ENCODE data around the gene TMEM179.

Gene TMEM179

GRCh38 chr14:104550340-104550860 lies 54.2 kb downstream of the TMEM179 start:
- Histone ChIP-seq H3K36me3 (ENCODE audit: control insufficient read depth, insufficient read depth, low read length, severe bottlenecking) (no peaks in the 10 kb centered on the region), H3K9me3 (ENCODE audit: control insufficient read depth, low read length) (peaks cover 6% of the 10 kb centered on the region), H3K9ac (ENCODE audit: low read length) (no peak overlapping the region), H3K27me3 (replicated peaks; ENCODE audit: control insufficient read depth, insufficient read depth, low read length) (peaks cover 48% of the 10 kb centered on the region), H3K4me1 (ENCODE audit: control insufficient read depth, insufficient read depth, low read length) (no peaks in the 10 kb centered on the region), H3K4me3 (ENCODE audit: low read length) (no peak overlapping the region)
- no peak for DNase-seq (ENCODE audit: low read depth)

DNA sequence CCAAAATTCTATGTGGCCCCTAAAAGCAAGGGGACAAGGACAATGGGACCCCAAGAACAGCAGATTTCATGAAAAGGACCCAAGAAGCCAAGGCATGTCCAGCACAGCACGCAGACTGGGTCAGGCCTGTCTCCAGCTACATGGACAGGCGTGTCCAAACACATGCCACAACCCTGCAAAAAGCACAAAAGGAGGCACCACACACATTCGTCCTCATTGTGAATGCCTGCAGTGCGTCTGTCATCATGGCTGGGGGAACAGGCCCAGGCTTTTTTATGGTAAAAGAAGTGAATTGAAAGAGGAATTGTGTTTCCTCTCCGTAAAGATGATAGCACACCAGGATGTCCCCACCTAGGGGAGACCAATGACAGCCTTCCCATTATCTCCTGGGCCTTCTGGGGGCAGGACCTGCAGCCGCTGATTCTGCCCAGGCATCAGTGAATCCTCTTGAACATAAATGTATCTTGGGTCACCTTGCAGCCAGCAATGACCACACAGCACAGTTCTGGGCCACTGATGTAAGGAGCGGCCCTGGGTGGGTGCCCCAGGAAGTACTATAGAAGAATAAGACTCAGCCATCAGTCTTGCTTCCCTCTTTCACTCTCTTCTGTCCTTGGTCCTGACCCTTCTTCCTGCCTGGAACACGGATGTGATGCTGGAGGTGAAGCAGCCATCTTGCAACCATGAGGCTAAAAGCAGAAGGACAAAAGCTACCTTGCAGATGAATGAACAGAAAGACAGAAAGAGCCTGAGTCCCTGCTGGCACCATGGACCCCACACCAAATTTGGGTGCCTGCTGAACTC lies 54.8 kb downstream of the TMEM179 start:
- Histone ChIP-seq H3K9ac (ENCODE audit: low read length) (no peak overlapping the region), H3K9me3 (ENCODE audit: control insufficient read depth, low read length) (peaks cover 6% of the 10 kb centered on the region), H3K27me3 (replicated peaks; ENCODE audit: control insufficient read depth, insufficient read depth, low read length) (peaks cover 50% of the 10 kb centered on the region), H3K4me1 (ENCODE audit: control insufficient read depth, insufficient read depth, low read length) (no peaks in the 10 kb centered on the region), H3K4me3 (ENCODE audit: low read length) (no peak overlapping the region), H3K36me3 (ENCODE audit: control insufficient read depth, insufficient read depth, low read length, severe bottlenecking) (no peaks in the 10 kb centered on the region)
- no peak for DNase-seq (ENCODE audit: low read depth)

- peaks cover 56% of the 10 kb centered on the region for H3K27me3 ChIP-seq (replicated peaks; ENCODE audit: control insufficient read depth, insufficient read depth, low read length)
- no peaks in the 10 kb centered on the region for H3K36me3 ChIP-seq (ENCODE audit: control insufficient read depth, insufficient read depth, low read length, severe bottlenecking)
- H3K4me3 ChIP-seq (ENCODE audit: low read length) = no peak overlapping the region
- H3K9me3 ChIP-seq (ENCODE audit: control insufficient read depth, low read length) = peaks cover 6% of the 10 kb centered on the region
- DNase-seq (ENCODE audit: low read depth) = no peak
- no peak overlapping the region for H3K9ac ChIP-seq (ENCODE audit: low read length)
- no peaks in the 10 kb centered on the region for H3K4me1 ChIP-seq (ENCODE audit: control insufficient read depth, insufficient read depth, low read length)
These were observed 55.6 kb downstream of the TMEM179 start for GRCh38 chr14:104548802-104549535.

GRCh38 chr14:104547998-104548700 lies 56.4 kb downstream of the TMEM179 start:
- no peak for DNase-seq (ENCODE audit: low read depth)
- no peaks in the 10 kb centered on the region for H3K36me3 ChIP-seq (ENCODE audit: control insufficient read depth, insufficient read depth, low read length, severe bottlenecking)
- peaks cover 6% of the 10 kb centered on the region for H3K9me3 ChIP-seq (ENCODE audit: control insufficient read depth, low read length)
- H3K27me3 ChIP-seq (replicated peaks; ENCODE audit: control insufficient read depth, insufficient read depth, low read length) = peaks cover 54% of the 10 kb centered on the region
- H3K4me3 ChIP-seq (ENCODE audit: low read length) = no peak overlapping the region
- H3K4me1 ChIP-seq (ENCODE audit: control insufficient read depth, insufficient read depth, low read length) = no peaks in the 10 kb centered on the region
- H3K9ac ChIP-seq (ENCODE audit: low read length) = no peak overlapping the region

GRCh38 chr14:104547310-104547997 lies 57.1 kb downstream of the TMEM179 start:
- Histone ChIP-seq H3K9ac (ENCODE audit: low read length) (no peak overlapping the region), H3K36me3 (ENCODE audit: control insufficient read depth, insufficient read depth, low read length, severe bottlenecking) (no peaks in the 10 kb centered on the region), H3K27me3 (replicated peaks; ENCODE audit: control insufficient read depth, insufficient read depth, low read length) (peaks cover 52% of the 10 kb centered on the region), H3K9me3 (ENCODE audit: control insufficient read depth, low read length) (peaks cover 6% of the 10 kb centered on the region), H3K4me1 (ENCODE audit: control insufficient read depth, insufficient read depth, low read length) (no peaks in the 10 kb centered on the region), H3K4me3 (ENCODE audit: low read length) (no peak overlapping the region)
- no peak for DNase-seq (ENCODE audit: low read depth)

DNA sequence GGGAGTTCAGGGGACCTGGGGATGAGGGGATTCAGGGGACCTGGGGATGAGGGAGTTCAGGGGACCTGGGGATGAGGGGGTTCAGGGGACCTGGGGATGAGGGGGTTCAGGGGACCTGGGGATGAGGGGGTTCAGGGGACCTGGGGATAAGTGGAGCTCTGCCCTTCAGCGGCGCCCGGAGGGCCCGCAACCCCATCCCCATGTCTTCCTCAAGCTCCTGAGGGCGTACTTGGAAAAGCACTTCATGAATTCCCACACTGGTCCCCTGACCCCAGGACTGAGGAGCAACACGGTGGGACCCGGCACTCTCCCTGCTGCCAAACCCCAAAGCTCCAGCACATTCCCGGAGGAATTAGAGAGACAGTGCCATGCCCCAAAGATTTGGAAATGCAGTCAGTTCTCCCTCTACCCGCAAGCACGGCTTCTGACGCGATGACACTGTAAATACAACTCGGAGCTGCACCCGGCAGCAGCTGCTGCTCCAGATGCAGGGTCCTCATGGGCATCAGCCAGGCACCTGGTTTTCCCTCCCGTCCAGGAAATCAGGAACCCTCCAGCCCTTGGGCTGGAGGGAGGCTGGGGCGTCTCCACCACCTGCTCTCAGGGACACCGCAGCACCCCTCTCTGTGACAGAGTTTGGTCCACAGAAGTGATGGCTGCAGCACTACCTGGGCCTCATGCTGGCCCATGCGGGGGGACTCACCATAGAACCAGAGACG lies 57.8 kb downstream of the TMEM179 start:
- no peak for DNase-seq (ENCODE audit: low read depth)
- no peaks in the 10 kb centered on the region for H3K4me1 ChIP-seq (ENCODE audit: control insufficient read depth, insufficient read depth, low read length)
- peaks cover 6% of the 10 kb centered on the region for H3K9me3 ChIP-seq (ENCODE audit: control insufficient read depth, low read length)
- no peak overlapping the region for H3K4me3 ChIP-seq (ENCODE audit: low read length)
- H3K27me3 ChIP-seq (replicated peaks; ENCODE audit: control insufficient read depth, insufficient read depth, low read length) = peaks cover 48% of the 10 kb centered on the region
- H3K9ac ChIP-seq (ENCODE audit: low read length) = no peak overlapping the region
- no peaks in the 10 kb centered on the region for H3K36me3 ChIP-seq (ENCODE audit: control insufficient read depth, insufficient read depth, low read length, severe bottlenecking)

DNA sequence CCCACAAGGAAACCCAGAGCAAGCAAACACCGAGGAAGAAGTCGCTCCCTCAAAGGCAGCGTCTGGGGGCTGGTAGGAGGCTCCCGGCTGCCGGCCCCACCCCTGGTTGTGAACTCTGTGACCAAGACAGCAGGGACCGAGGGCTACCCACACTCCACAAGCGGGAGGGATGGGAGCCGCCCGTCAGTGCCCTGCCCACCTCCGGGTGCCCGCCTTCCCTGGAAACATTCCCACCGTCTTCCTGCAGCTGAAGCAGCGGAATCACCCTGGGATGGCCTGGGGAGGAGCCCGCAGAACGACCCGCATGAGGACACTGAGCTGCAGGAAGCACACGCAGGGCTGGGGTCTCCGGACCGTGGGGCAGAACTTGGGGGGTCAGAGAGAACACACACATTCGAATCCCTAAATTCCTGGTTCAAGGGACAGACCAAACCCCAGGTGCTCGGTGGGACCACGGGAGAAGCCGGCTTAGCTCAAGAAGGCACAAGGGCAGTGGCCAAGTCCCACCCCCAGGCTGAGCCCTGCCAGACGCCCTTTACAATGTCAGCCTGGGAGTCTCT lies 58.5 kb downstream of the TMEM179 start:
- H3K9me3 ChIP-seq (ENCODE audit: control insufficient read depth, low read length) = peaks cover 6% of the 10 kb centered on the region
- no peak overlapping the region for H3K9ac ChIP-seq (ENCODE audit: low read length)
- no peaks in the 10 kb centered on the region for H3K4me1 ChIP-seq (ENCODE audit: control insufficient read depth, insufficient read depth, low read length)
- H3K27me3 ChIP-seq (replicated peaks; ENCODE audit: control insufficient read depth, insufficient read depth, low read length) = peaks cover 52% of the 10 kb centered on the region
- H3K36me3 ChIP-seq (ENCODE audit: control insufficient read depth, insufficient read depth, low read length, severe bottlenecking) = no peaks in the 10 kb centered on the region
- H3K4me3 ChIP-seq (ENCODE audit: low read length) = no peak overlapping the region
- DNase-seq (ENCODE audit: low read depth) = no peak

DNA sequence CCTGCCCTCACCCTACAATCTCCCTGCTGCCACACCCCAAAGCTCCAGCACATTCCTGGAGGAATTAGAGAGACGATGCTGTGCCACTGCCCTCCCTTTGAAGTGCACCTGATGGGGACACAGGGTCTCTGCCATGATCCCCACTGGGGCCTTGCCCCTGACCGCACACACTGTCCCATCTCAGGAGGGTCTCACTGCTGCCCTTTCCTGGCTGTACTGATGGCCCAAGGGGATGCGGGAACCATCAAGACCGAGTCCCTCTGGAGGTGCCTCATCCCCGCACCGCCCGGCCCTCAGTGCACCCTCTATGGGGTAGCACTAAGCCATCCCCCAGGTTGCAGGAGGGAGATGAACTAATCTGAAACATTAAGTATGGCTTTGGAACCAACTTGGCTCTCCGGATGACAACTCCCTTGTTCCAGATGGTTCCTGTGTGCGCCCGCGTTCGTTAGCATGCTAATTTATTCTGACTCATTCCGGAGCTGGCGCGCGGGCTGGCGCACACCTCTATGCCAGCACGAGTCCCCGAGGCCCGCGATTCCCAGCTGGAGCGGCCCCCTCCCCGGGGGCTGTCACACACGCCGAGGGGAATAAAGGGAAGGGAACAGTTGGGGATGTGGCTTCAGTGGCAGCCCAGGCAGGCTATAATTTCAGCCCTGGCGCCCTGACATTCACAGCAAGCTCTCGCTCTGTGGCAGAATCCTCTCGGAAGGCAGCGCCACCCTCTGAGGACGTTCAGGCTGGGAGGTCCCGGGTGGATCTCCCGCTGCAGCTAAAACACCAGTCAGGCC lies 59.2 kb downstream of the TMEM179 start:
- DNase-seq (ENCODE audit: low read depth) = no peak
- no peaks in the 10 kb centered on the region for H3K4me1 ChIP-seq (ENCODE audit: control insufficient read depth, insufficient read depth, low read length)
- peaks cover 4% of the 10 kb centered on the region for H3K9me3 ChIP-seq (ENCODE audit: control insufficient read depth, low read length)
- peaks cover 51% of the 10 kb centered on the region for H3K27me3 ChIP-seq (replicated peaks; ENCODE audit: control insufficient read depth, insufficient read depth, low read length)
- H3K36me3 ChIP-seq (ENCODE audit: control insufficient read depth, insufficient read depth, low read length, severe bottlenecking) = no peaks in the 10 kb centered on the region
- no peak overlapping the region for H3K9ac ChIP-seq (ENCODE audit: low read length)
- no peak overlapping the region for H3K4me3 ChIP-seq (ENCODE audit: low read length)

DNA sequence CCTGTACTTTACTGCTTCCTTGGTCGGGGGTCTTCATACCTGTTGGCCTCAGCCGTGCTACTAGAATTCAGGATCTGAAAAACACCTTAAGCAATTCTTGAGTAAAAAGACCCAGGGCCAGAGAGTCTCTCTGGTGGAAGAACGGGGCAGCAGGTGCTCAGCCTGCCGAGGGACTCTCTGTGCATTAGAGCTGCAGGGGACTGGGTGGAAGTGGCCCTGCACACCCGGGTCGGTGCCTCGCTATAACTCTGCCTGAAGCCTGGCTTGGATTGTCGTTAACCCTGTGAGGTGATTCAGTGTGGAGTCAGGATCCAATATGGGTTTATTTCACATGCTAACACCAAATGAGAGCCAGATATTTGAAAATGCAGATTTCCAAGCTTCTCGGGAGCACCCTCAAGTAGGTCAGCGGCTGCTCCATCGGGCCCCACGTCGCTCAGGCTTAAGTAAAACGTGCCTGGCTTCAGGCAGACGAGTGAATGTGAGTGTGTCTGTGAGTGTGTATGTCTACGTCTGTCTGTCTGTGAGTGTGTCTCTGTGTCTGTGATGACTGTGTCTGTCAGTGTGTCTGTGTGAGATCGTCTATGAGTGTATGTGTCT lies 60.1 kb downstream of the TMEM179 start:
- Histone ChIP-seq H3K36me3 (ENCODE audit: control insufficient read depth, insufficient read depth, low read length, severe bottlenecking) (no peaks in the 10 kb centered on the region), H3K27me3 (replicated peaks; ENCODE audit: control insufficient read depth, insufficient read depth, low read length) (peaks cover 43% of the 10 kb centered on the region), H3K4me1 (ENCODE audit: control insufficient read depth, insufficient read depth, low read length) (no peaks in the 10 kb centered on the region), H3K9ac (ENCODE audit: low read length) (no peak overlapping the region), H3K9me3 (ENCODE audit: control insufficient read depth, low read length) (no peaks in the 10 kb centered on the region), H3K4me3 (ENCODE audit: low read length) (no peak overlapping the region)
- DNase-seq (ENCODE audit: low read depth) = no peak

Data from adipocyte (in vitro differentiated cells).